ENCODE data around the gene STKLD1. TPM values are rescaled to one million over a fixed set of nuclear protein-coding genes. Genes with fewer than 3 reads are reported as not detected.
A peak's percentile ranks its signal among the peaks of the same experiment; 100 is the strongest.

STKLD1 gene
- total RNA-seq, 2 experiments from 2014 or later = 0.59 to 1.0 TPM

GRCh38 chr9:133367221-133367620, 8.9 kb upstream of the STKLD1 start:
- peaks cover 60% of the 10 kb centered on the region for H3K4me1 ChIP-seq (ENCODE audit: insufficient read depth, low read length)

DNA sequence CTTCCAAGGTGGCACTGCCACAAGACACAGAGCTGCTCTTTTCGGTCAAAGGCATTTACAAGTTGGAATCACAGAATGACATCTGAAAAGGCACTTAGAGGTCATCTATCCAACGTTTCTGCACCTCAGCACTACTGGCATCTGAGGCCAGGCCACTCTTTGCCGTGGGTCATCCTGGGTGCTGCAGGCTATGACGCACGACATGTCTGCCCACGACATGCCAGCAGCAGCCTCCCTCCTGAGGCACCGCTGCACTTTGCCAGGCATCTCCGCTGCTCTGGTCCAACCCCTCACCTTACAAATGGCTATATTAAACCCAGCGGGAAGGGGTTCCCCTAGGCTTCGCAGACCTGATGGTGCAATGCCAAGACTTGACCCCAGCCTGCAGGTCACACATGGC, 8.4 kb upstream of the STKLD1 start:
- no peak for ATAC-seq (ENCODE audit: poor library complexity)
- H3K9me3 ChIP-seq (ENCODE audit: control insufficient read depth in 1 of 2, insufficient read depth in 1 of 2, low read length in 2 of 2) = no peaks in the 10 kb centered on the region
- Mint-ChIP-seq H3K4me1 (ENCODE audit: low read depth) (peaks cover 56% of the 10 kb centered on the region), H3K27me3 (no peaks in the 10 kb centered on the region), H3K27ac (no peak overlapping the region), H3K9me3 (no peaks in the 10 kb centered on the region), H3K4me3 (no peak overlapping the region), H3K36me3 (ENCODE audit: low read depth) (peaks cover 79% of the 10 kb centered on the region)
- intact Hi-C loops (cut with DNase I, micrococcal nuclease) = no loop called here
- no peak overlapping the region for H3K27ac ChIP-seq (ENCODE audit: low read depth in 1 of 2, low read length in 2 of 2)
- H3K4me3 ChIP-seq (ENCODE audit: low read length) = no peak overlapping the region
- H3K4me1 ChIP-seq (ENCODE audit: insufficient read depth, low read length) = peaks cover 66% of the 10 kb centered on the region
- H3K36me3 ChIP-seq (ENCODE audit: insufficient read depth, low read length) = peaks cover 63% of the 10 kb centered on the region
- ChIA-PET POLR2A (no interaction called here), CTCF (no interaction called here)
- no peak for TF ChIP-seq CTCF (IDR thresholded peaks at IDR 0.05)
- no peaks in the 10 kb centered on the region for H3K27me3 ChIP-seq (ENCODE audit: control insufficient read depth in 1 of 2, insufficient read depth in 2 of 2, low read length in 2 of 2)
- DNase-seq = peak in 1 of 14 experiments; percentile 6

More at GRCh38 chr9:133367221-133367620, 8.9 kb upstream of the STKLD1 start:
- POLR2A ChIA-PET = no interaction called here
- peaks cover 69% of the 10 kb centered on the region for H3K36me3 ChIP-seq (ENCODE audit: insufficient read depth, low read length)
- peaks cover 50% of the 10 kb centered on the region for H3K4me1 Mint-ChIP-seq (ENCODE audit: low read depth)
- no peaks in the 10 kb centered on the region for H3K9me3 ChIP-seq (ENCODE audit: control insufficient read depth in 1 of 2, insufficient read depth in 1 of 2, low read length in 2 of 2)
- H3K9me3 Mint-ChIP-seq = no peaks in the 10 kb centered on the region
- CTCF ChIA-PET = interaction anchor here (1.2 kb wide), 1 partner anchor 16 kb away, joined by 3 read pairs; no protein-coding TSS in a partner anchor
- DNase-seq (no peak), ATAC-seq (ENCODE audit: poor library complexity) (no peak)
- no peaks in the 10 kb centered on the region for H3K27me3 ChIP-seq (ENCODE audit: control insufficient read depth in 1 of 2, insufficient read depth in 2 of 2, low read length in 2 of 2)
- no peak overlapping the region for H3K4me3 ChIP-seq (ENCODE audit: low read length)
- TF ChIP-seq CTCF (IDR thresholded peaks at IDR 0.05) = no peak
- no peak overlapping the region for H3K4me3 Mint-ChIP-seq
- no peak overlapping the region for H3K27ac Mint-ChIP-seq
- no peak overlapping the region for H3K27ac ChIP-seq (ENCODE audit: low read depth in 1 of 2, low read length in 2 of 2)
- peaks cover 81% of the 10 kb centered on the region for H3K36me3 Mint-ChIP-seq (ENCODE audit: low read depth)
- intact Hi-C loops (cut with DNase I, micrococcal nuclease) = no loop called here
- H3K27me3 Mint-ChIP-seq = no peaks in the 10 kb centered on the region

GRCh38 chr9:133368249-133368881, 7.8 kb upstream of the STKLD1 start:
- Histone ChIP-seq H3K4me1 (ENCODE audit: insufficient read depth, low read length) (peaks cover 72% of the 10 kb centered on the region), H3K4me3 (ENCODE audit: low read length) (no peak overlapping the region), H3K27ac (ENCODE audit: low read depth in 1 of 2, low read length in 2 of 2) (no peak overlapping the region), H3K36me3 (ENCODE audit: insufficient read depth, low read length) (peaks cover 63% of the 10 kb centered on the region), H3K9me3 (ENCODE audit: control insufficient read depth in 1 of 2, insufficient read depth in 1 of 2, low read length in 2 of 2) (no peaks in the 10 kb centered on the region), H3K27me3 (ENCODE audit: control insufficient read depth in 1 of 2, insufficient read depth in 2 of 2, low read length in 2 of 2) (no peaks in the 10 kb centered on the region)
- intact Hi-C loops (cut with DNase I, micrococcal nuclease) = no loop called here
- POLR2A ChIA-PET = no interaction called here
- H3K9me3 Mint-ChIP-seq = no peaks in the 10 kb centered on the region
- H3K27ac Mint-ChIP-seq = peak overlapping the region; percentile 94
- H3K27me3 Mint-ChIP-seq = no peaks in the 10 kb centered on the region
- ATAC-seq (ENCODE audit: poor library complexity) (no peak), DNase-seq (no peak)
- CTCF ChIA-PET = no interaction called here
- no peak for TF ChIP-seq CTCF (IDR thresholded peaks at IDR 0.05)
- peaks cover 74% of the 10 kb centered on the region for H3K36me3 Mint-ChIP-seq (ENCODE audit: low read depth)
- H3K4me3 Mint-ChIP-seq = peak overlapping the region; percentile 81
- peaks cover 58% of the 10 kb centered on the region for H3K4me1 Mint-ChIP-seq (ENCODE audit: low read depth)
